NB4 (cell line): ENCODE data around the gene EIF5A.
A peak's percentile ranks its signal among the peaks of the same experiment; 100 is the strongest.

ENCODE experiments used
- DNase-seq: peaks from one replicate; pipeline ENCODE4 v3.0.0; 2010; ENCODE audit warnings: low read depth
- H3K4me3 ChIP-seq: one replicate; pipeline ENCODE4 v1.5.1; 2011; ENCODE audit warnings: mild to moderate bottlenecking, low read depth, low read length, moderate library complexity
- CTCF ChIP-seq: IDR thresholded peaks from one replicate; pipeline ENCODE4 v1.5.1; 2012; ENCODE audit warnings: low read depth, low read length
- MAX ChIP-seq: IDR thresholded peaks from 2 replicates; pipeline ENCODE4 v1.6.1; 2011; ENCODE audit warnings: low read depth, low read length
- MYC ChIP-seq: IDR thresholded peaks from 2 replicates; pipeline ENCODE4 v1.6.1; 2011; ENCODE audit warnings: low read depth, low read length
- POLR2A ChIP-seq: IDR thresholded peaks from 2 replicates; pipeline ENCODE4 v1.6.1; 2011; ENCODE audit warnings: mild to moderate bottlenecking; ENCODE audit not compliant: insufficient read length; ENCODE audit errors: extremely low read depth

Gene EIF5A

GRCh38 chr17:7340179-7340578 is 32.8 kb downstream of the EIF5A start:
- TF ChIP-seq CTCF = no peak
- no peak for TF ChIP-seq POLR2A
- no peak for TF ChIP-seq MYC
- TF ChIP-seq MAX = no peak
- no peak overlapping the region for H3K4me3 ChIP-seq
- DNase-seq = peak; percentile 23

DNA sequence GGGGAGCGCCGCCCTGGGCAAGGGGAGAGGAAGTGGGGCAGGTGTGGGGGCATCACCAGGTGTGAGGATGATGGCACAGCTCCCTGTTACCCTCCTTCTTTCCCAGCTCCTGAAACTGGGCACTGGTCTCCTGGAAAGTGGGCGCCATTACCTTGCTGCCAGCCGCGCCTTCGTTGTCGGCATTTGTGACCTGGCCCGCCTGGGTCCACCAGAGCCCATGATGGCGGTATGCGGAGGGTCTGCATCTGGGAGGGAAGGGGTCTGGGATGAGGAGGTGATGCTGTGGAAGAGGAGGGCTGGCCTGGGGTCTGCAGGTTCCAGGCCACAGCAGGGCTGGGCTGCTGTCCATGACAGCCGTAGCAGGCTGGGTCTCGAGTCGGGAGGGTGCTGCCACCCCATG is 34.4 kb downstream of the EIF5A start:
- DNase-seq = no peak
- TF ChIP-seq MAX (no peak), POLR2A (no peak), CTCF (no peak), MYC (no peak)
- H3K4me3 ChIP-seq = no peak overlapping the region

DNA sequence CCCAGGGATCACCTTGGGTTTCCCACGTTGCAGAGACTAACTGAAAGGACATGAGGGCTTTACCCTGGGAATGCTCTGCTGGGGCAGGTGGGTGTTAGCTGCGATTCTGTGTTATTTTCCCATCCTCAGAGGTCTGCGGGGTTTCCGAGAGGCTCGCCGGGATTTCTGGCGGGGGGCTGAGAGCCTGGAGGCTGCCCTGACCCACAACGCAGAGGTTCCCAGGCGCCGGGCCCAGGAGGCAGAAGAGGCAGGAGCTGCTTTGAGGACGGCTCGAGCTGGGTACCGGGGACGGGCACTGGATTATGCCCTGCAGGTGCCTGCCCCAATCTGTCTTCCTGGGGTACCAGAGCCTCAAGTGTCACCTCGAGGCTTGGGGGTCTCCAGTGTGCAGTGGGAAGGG is 35.8 kb downstream of the EIF5A start:
- TF ChIP-seq MAX (no peak), CTCF (no peak), MYC (no peak), POLR2A (no peak)
- H3K4me3 ChIP-seq = no peak overlapping the region
- no peak for DNase-seq

DNA sequence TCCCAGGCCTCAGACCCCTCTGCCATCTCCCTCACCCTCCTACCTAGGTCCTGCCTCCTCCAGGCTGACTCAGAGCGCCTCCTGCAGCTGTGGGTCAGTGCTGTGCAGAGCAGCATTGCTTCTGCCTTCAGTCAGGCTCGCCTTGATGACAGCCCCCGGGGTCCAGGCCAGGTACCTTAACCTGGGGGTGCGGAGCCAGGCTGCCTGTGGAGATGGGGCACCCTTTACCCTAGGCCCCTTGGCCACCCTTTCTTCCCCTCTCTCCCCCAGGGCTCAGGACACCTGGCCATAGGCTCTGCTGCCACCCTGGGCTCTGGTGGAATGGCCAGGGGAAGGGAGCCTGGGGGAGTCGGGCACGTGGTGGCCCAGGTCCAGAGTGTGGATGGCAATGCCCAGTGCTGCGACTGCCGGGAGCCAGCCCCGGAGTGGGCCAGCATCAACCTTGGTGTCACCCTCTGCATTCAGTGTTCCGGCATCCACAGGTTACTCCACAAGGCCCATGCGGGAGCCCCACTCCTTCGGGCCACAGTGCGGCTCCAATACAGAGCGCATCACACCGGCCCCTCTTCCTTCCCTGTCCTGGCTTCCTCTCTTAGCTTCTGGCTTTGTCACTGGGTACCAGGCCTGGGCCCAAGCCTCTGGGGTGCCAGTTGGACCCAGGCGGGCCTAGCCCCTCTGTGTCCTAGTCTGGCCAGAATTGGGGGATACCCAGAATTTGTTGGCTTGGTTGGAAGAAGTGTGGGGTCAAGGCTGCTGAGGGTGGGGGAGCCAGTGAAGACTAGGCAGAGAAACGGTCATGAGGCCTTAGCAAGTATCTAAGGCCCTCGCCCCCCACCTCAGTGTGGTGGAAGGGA is 39.6 kb downstream of the EIF5A start:
- TF ChIP-seq CTCF (no peak), MYC (no peak), MAX (no peak), POLR2A (no peak)
- no peak for DNase-seq
- H3K4me3 ChIP-seq = no peak overlapping the region

- H3K4me3 ChIP-seq = no peak overlapping the region
- TF ChIP-seq CTCF (no peak), MYC (no peak), POLR2A (no peak)
- no peak for DNase-seq
Measured at GRCh38 chr17:7347630-7348477, 40.4 kb downstream of the EIF5A start.
